Hematopoietic multipotent progenitor cell treated with erythropoietin and hydrocortisone succinate and interleukin-3 and kit ligand, for 15 days (in vitro differentiated cells): ENCODE results near the gene CXCL12.

ENCODE experiments used
- DNase-seq: peaks from one replicate; pipeline ENCODE4 v3.0.0-alpha.2; 2015; ENCODE audit warnings: low spot score

Gene CXCL12

DNA sequence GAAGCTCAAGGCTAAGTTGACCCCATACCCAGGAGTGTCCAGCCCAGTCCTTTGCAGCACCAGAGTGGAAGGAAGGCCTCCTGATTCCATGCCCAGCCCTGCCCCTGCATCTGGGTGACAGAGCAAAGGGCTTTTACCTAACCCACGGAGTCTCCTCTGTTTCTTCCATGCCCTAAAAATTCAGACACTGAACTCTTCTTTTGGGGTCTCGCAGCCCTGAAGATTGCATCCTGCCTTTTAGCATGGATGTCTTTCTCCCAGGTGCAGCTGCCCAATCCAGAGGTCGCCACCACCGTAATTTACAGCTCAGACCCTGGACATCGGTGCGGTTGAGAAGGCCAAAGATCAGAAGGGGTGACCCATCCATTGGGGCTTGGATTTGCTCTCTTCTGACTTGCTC, 50.8 kb downstream of the CXCL12 start:
- DNase-seq, result no peak

DNA sequence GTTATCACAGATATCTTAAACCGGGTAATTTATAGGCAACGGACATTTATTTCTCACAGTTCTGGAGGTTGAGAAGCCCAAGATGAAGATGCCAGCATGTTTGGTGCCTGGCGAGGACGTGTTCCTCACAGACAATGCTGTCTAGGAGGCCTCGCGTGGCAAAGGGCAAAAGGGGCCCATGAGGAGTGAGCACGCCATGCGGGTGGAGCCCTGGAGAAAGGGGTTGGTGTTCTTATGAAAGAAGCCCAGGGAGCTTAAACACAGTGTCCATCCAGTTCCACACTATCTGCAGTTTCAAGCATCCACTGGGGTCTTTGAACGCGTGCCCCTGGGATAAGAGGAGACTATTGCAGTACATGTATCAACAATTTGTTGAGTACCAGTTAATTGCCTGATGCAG, 51.4 kb downstream of the CXCL12 start:
- no peak for DNase-seq

DNA sequence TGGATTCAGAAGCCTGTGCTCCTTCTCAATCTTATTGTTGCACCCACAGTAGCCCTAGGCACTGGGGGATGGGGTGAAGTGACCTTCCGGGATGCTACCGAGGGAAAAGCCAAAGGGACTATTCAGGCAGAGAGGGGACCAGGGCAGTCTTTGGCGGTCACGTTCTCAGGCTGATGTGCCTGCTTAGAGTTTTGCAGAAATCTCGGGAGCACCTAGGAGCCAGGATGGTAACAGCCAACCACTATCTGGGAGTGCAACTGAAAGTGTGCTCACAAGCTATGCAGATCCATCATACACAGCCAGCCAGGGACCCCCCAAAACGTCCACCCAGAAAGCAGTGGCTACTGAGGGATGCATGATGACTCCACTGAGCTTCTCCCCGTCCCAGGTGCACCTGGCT, 52.4 kb downstream of the CXCL12 start:
- no peak for DNase-seq

DNA sequence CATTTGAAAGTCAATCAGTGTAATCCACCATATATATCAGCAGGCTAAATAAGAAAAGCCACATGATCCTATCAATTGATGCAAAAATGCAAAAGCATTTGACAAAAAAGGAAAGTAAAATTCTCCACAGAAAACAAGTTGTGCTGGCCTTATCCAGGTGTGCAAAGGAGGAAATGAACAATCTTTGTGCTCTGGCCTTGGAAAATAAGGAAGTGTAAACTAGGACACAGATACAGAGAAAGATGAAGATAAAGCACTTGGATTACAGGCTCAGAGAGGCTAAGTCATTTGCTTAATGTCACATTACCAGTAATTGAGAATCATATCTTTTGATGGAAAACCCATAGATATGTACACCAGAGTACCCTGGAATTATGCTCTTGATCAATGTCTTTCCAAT, 54.5 kb downstream of the CXCL12 start:
- no peak for DNase-seq

DNA sequence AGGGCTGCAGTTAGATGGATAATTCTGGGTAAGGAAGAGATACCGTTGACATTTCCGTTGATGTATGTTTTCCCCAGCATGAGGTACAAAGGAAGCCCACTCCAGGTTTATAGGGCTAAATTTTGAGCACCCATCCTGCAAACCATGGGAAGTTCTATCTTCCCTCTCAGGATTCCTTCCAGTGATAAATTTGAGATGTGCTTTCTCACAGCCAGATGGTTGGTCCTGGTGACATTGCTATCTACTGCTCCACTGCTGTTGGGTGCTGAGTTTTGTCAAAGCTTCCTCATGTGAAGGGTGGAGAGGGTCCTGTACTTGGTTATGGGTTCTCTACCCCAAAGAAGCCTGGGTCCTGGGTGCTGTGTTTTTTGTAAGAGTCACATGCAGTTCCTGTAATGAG, 57.4 kb downstream of the CXCL12 start:
- no peak for DNase-seq
